ENCODE results near the gene JADE2. TPM values are rescaled to one million over a fixed set of nuclear protein-coding genes. Genes with fewer than 3 reads are reported as not detected.
A peak's percentile ranks its signal among the peaks of the same experiment; 100 is the strongest.

The JADE2 gene
- total RNA-seq, 6 experiments from 2014 or later: 6.1 to 14.8 (median 8.4) TPM

- H3K9me3 ChIP-seq: no peaks in the 10 kb centered on the region
- H3K4me1 ChIP-seq: no peaks in the 10 kb centered on the region
- no peak overlapping the region for H3K27ac ChIP-seq
- TF ChIP-seq POLR2A (IDR thresholded peaks at IDR 0.05) (no peak), CTCF (IDR thresholded peaks at IDR 0.05) (no peak)
- ATAC-seq (no peak), DNase-seq (no peak)
- no peak overlapping the region for H3K4me3 ChIP-seq
- intact Hi-C loops (cut with DNase I): loop anchor here in 1 of 2 donors (10.0 kb wide), 1 partner anchor 261 kb away; no protein-coding TSS in a partner anchor
- no peaks in the 10 kb centered on the region for H3K27me3 ChIP-seq
- WGBS (ENCODE audit: insufficient coverage, low coverage, low lambda C conversion rate, missing lambda C conversion rate): 75% methylated on average over 2 of the region's 2 CpGs
- H3K36me3 ChIP-seq: peaks cover 0 to 37% (median 17%) of the 10 kb centered on the region in 4 donors
Observed at GRCh38 chr5:134575316-134575715, 49.8 kb downstream of the JADE2 start.

- H3K27me3 ChIP-seq: no peaks in the 10 kb centered on the region
- WGBS (ENCODE audit: insufficient coverage, low coverage, low lambda C conversion rate, missing lambda C conversion rate): 55% methylated on average over 6 of the region's 12 CpGs
- TF ChIP-seq CTCF (IDR thresholded peaks at IDR 0.05) (no peak), POLR2A (IDR thresholded peaks at IDR 0.05) (no peak)
- peaks cover 0 to 10% (median 5%) of the 10 kb centered on the region in 4 donors for H3K4me1 ChIP-seq
- H3K9me3 ChIP-seq: no peaks in the 10 kb centered on the region
- H3K36me3 ChIP-seq: peaks cover 0 to 37% (median 17%) of the 10 kb centered on the region in 4 donors
- no peak overlapping the region for H3K27ac ChIP-seq
- no peak for ATAC-seq
- DNase-seq: peak in 1 of 3 donors; percentile 50
- intact Hi-C loops (cut with DNase I): loop anchor here in 1 of 2 donors (10.0 kb wide), 1 partner anchor 262 kb away; no protein-coding TSS in a partner anchor
- H3K4me3 ChIP-seq: no peak overlapping the region
Observed at GRCh38 chr5:134576386-134577021, 51.0 kb downstream of the JADE2 start.

GRCh38 chr5:134577022-134577795, 51.7 kb downstream of the JADE2 start:
- H3K27me3 ChIP-seq: no peaks in the 10 kb centered on the region
- H3K36me3 ChIP-seq: peaks cover 0 to 37% (median 16%) of the 10 kb centered on the region in 4 donors
- no peaks in the 10 kb centered on the region for H3K9me3 ChIP-seq
- no peak overlapping the region for H3K4me3 ChIP-seq
- no peak for TF ChIP-seq CTCF (IDR thresholded peaks at IDR 0.05)
- TF ChIP-seq POLR2A (IDR thresholded peaks at IDR 0.05): no peak
- intact Hi-C loops (cut with DNase I): loop anchor here in 1 of 2 donors (10.0 kb wide), 1 partner anchor 262 kb away; no protein-coding TSS in a partner anchor
- H3K27ac ChIP-seq: no peak overlapping the region
- H3K4me1 ChIP-seq: peaks cover 0 to 17% (median 6%) of the 10 kb centered on the region in 4 donors
- ATAC-seq: peak; percentile 9 to 56 (median 50)
- WGBS (ENCODE audit: insufficient coverage, low coverage, low lambda C conversion rate, missing lambda C conversion rate): no CpG with 5 or more reads among the region's 10 CpGs
- DNase-seq: peak in 1 of 3 donors; percentile 43

GRCh38 chr5:134577796-134578577, 52.5 kb downstream of the JADE2 start:
- Histone ChIP-seq H3K27me3 (no peaks in the 10 kb centered on the region), H3K27ac (no peak overlapping the region), H3K9me3 (no peaks in the 10 kb centered on the region), H3K4me3 (no peak overlapping the region), H3K4me1 (peaks cover 0 to 17% (median 6%) of the 10 kb centered on the region in 4 donors), H3K36me3 (peaks cover 0 to 37% (median 13%) of the 10 kb centered on the region in 4 donors)
- WGBS (ENCODE audit: insufficient coverage, low coverage, low lambda C conversion rate, missing lambda C conversion rate): 36% methylated on average over 14 of the region's 17 CpGs
- ATAC-seq (peak; percentile 59 to 79 (median 72)), DNase-seq (peak; percentile 77 to 81 (median 80))
- peak; percentile 75 to 89 (median 84) for TF ChIP-seq CTCF (IDR thresholded peaks at IDR 0.05)
- TF ChIP-seq POLR2A (IDR thresholded peaks at IDR 0.05): no peak
- intact Hi-C loops (cut with DNase I): loop anchor here in 1 of 2 donors (10.0 kb wide), 1 partner anchor 263 kb away; no protein-coding TSS in a partner anchor

Measured in right lobe of liver (tissue), 6 donors.